CD4-positive, alpha-beta T cell (primary cell): ENCODE data around the gene TMEM95. TPM values are rescaled to one million over a fixed set of nuclear protein-coding genes. Genes with fewer than 3 reads are reported as not detected.

Experiments used
- ATAC-seq: fragments of 200-7000 bp; cut with Tn5 transposase; one replicate; pipeline ENCODE4 v1.10.0; 2022; ENCODE audit warnings: mild to moderate bottlenecking; ENCODE audit not compliant: poor library complexity
- CTCF ChIA-PET: fragments of 350-600 bp; sonication (Branson Sonifier 250); formaldehyde crosslinking; loops from one replicate; lab custom pipeline; 2021; ENCODE audit warnings: antibody characterized with exemption, inconsistent platforms; lab: Charles Lee
- POLR2A ChIA-PET: fragments of 350-600 bp; sonication (Branson Sonifier 250); formaldehyde crosslinking; loops from one replicate; lab custom pipeline; 2021; ENCODE audit warnings: antibody characterized with exemption, inconsistent platforms; lab: Charles Lee
- DNase-seq, 14 experiments: peaks; one replicate each; pipeline ENCODE4 v3.0.0-alpha.2; 2013 to 2020; ENCODE audit warnings: mixed read lengths in 2 of 14
- H3K27ac ChIP-seq, 2 donors: one replicate each; pipeline versions ENCODE4 v1.5.1 to v1.7.0; 2013; ENCODE audit warnings: low read length in 2 of 2, low read depth in 1 of 2, mild to moderate bottlenecking in 1 of 2
- H3K27me3 ChIP-seq, 2 experiments: 1 replicate in 1 of 2; 2 replicates in 1 of 2; pipeline versions ENCODE4 v1.6.1 to v1.7.0; 2013; ENCODE audit warnings: low read length in 2 of 2, control low read depth in 1 of 2, mild to moderate bottlenecking in 1 of 2, moderate library complexity in 1 of 2; ENCODE audit not compliant: insufficient read depth in 2 of 2, control insufficient read depth in 1 of 2
- H3K36me3 ChIP-seq: one replicate; pipeline ENCODE4 v1.6.1; 2013; ENCODE audit warnings: low read length, control low read depth; ENCODE audit not compliant: insufficient read depth
- H3K4me1 ChIP-seq: one replicate; pipeline ENCODE4 v1.6.1; 2013; ENCODE audit warnings: low read length, control low read depth; ENCODE audit not compliant: insufficient read depth
- H3K4me3 ChIP-seq: one replicate; pipeline ENCODE4 v1.5.1; 2013; ENCODE audit warnings: mild to moderate bottlenecking, low read length, moderate library complexity
- H3K9me3 ChIP-seq, 2 experiments: 1 replicate in 1 of 2; 2 replicates in 1 of 2; pipeline versions ENCODE4 v1.6.1 to v1.7.0; 2013; ENCODE audit warnings: low read length in 2 of 2, mild to moderate bottlenecking in 2 of 2, control low read depth in 1 of 2, moderate library complexity in 1 of 2; ENCODE audit not compliant: control insufficient read depth in 1 of 2, insufficient read depth in 1 of 2
- H3K27ac Mint-ChIP-seq: one replicate; pipeline ENCODE4 v1.8.0; 2020; ENCODE audit warnings: mixed read lengths
- H3K27me3 Mint-ChIP-seq: one replicate; pipeline ENCODE4 v1.8.0; 2021; ENCODE audit warnings: mixed read lengths
- H3K36me3 Mint-ChIP-seq: one replicate; pipeline ENCODE4 v1.8.0; 2021; ENCODE audit warnings: low read depth, mixed read lengths
- H3K4me1 Mint-ChIP-seq: one replicate; pipeline ENCODE4 v1.8.0; 2021; ENCODE audit warnings: low read depth, mixed read lengths
- H3K4me3 Mint-ChIP-seq: one replicate; pipeline ENCODE4 v1.8.0; 2020; ENCODE audit warnings: mild to moderate bottlenecking, mixed read lengths
- H3K9me3 Mint-ChIP-seq: one replicate; pipeline ENCODE4 v1.8.0; 2020; ENCODE audit warnings: mixed read lengths
- intact Hi-C, 2 experiments: fragments of 100-400 bp; cut with DNase I in 1 of 2; cut with micrococcal nuclease in 1 of 2; formaldehyde crosslinking; loops; one replicate each; pipeline versions ENCODE4 v1.15.1 to v1.9.0; 2023 to 2025; cut with DNase I, micrococcal nuclease
- total RNA-seq, 174 experiments: library from RNA in 2 of 174; stranded (reverse) in 2 of 174; gene quantifications; one replicate each; pipeline ENCODE4 v1.2.3 and lab custom pipeline; 2021 to 2026
- TF ChIP-seq, protein P1 (sequence below): fragments of 200-600 bp; IDR thresholded peaks from one replicate; pipeline ENCODE4 v1.8.0; 2022; ENCODE audit warnings: antibody characterized with exemption, mild to moderate bottlenecking

TMEM95 gene
- total RNA-seq, 2 experiments from 2014 or later: not detected

DNA sequence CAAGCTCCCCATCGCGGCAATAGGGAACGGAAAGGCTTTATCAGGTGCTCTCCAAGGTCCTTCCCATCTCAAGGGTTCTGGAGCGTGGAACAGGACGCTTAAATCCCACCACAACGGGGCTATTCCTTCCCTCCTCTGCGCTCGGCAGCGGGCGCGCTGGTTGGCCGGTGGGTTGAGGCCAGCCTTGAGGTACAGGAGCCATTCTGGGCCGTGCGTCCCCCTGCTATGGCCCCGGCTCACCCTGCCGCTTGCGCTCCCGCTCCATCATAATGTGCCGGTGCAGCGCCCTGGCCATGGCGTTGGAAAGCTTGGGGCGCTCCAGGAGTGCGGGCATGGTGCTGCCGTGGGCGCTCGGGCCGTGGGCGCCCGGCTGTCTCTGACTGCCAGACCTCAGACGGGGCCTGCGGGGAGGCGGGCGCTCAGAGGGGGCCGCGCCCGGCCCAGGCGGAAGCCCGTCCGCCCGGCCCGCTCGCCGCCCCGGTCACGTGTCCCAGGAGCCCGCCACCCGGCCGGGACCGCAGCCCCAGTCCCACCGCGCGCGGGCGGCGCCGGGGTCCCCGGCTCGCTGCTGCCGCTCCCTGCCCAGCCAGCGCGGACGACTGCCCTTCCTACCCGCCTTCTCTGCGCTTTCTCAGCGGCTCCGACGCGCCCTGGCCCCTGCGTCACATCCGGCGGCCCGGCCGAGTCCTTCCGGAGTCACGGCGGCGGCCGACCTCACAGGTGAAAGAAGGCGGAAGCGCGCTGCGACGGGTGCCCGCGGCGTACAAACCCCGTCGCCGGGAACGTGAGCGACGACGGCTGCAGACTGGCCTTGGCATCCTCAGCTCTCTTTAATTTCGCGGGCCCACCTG is 40.0 kb upstream of the TMEM95 start, which contains the start of gene GPS2:
Gene GPS2, minus strand, starts transcription at position 642 of the 851 bp plus-strand sequence. Its CDS starts 308 bp downstream, at position 334.
- Mint-ChIP-seq H3K4me1 (peaks cover 59% of the 10 kb centered on the region), H3K36me3 (peaks cover 81% of the 10 kb centered on the region), H3K4me3 (peak within 1 kb of the TSS; percentile 97), H3K27me3 (no peaks in the 10 kb centered on the region), H3K9me3 (no peaks in the 10 kb centered on the region), H3K27ac (peak within 1 kb of the TSS; percentile 95)
- POLR2A ChIA-PET: interaction anchor here (0.7 to 5.4 kb wide), 13 partner anchors 15 to 805 kb away, joined by 3 to 46 read pairs (median 5); partner anchors contain the start of genes ACADVL, ACAP1, DLG4 and DVL2
- Histone ChIP-seq H3K27me3 (no peaks in the 10 kb centered on the region), H3K36me3 (peaks cover 70% of the 10 kb centered on the region), H3K4me1 (peaks cover 58% of the 10 kb centered on the region), H3K27ac (peak within 1 kb of the TSS; percentile 82 to 92), H3K9me3 (no peaks in the 10 kb centered on the region), H3K4me3 (peak within 1 kb of the TSS; percentile 86)
- ATAC-seq (peak; percentile 79), DNase-seq (peak; percentile 88 to 97 (median 94))
- CTCF ChIA-PET: interaction anchor here (1.1 to 1.2 kb wide), 2 partner anchors 19 to 22 kb away, joined by 3 read pairs; partner anchors contain the start of gene ACAP1
- TF ChIP-seq, protein P1, sequence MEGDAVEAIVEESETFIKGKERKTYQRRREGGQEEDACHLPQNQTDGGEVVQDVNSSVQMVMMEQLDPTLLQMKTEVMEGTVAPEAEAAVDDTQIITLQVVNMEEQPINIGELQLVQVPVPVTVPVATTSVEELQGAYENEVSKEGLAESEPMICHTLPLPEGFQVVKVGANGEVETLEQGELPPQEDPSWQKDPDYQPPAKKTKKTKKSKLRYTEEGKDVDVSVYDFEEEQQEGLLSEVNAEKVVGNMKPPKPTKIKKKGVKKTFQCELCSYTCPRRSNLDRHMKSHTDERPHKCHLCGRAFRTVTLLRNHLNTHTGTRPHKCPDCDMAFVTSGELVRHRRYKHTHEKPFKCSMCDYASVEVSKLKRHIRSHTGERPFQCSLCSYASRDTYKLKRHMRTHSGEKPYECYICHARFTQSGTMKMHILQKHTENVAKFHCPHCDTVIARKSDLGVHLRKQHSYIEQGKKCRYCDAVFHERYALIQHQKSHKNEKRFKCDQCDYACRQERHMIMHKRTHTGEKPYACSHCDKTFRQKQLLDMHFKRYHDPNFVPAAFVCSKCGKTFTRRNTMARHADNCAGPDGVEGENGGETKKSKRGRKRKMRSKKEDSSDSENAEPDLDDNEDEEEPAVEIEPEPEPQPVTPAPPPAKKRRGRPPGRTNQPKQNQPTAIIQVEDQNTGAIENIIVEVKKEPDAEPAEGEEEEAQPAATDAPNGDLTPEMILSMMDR: no peak
- intact Hi-C loops: loop anchor here (2.0 to 5.0 kb wide), 2 partner anchors 14 to 372 kb away; partner anchors contain the start of genes NEURL4 (in 1 of the 2), TP53 (in 1 of the 2) and WRAP53 (in 1 of the 2)

DNA sequence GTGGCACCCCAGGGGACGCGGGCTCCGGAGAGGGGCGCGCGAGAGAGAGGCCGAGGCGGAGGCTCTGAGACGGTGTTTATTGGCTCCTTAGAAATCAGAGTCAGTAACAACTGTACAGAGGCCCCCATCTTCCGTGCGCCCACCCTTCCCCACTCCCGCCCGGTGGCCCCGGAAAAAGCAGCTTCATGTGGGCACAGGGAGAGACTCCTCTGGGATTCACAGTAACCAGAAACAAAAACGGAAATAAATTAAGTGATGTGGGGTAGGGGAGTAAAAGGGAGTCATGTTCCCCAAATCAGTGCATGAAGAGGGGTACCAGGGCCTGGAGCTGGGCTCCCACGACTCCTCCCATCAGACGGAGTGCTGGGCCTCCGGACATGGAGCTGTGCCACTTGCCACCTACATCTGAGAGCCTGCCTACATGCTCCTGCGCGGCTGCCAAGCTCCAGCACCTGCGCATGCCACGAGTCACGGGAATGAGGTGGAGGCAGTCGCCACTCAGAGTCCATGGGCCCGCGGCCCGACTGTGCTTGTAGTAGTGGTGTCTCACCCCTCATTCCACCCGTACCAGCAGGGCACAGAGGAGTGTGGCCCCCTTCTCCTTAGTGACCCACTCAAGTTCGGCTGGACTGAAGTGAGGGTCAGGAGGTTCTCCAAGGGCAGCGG is 39.3 kb upstream of the TMEM95 start:
- H3K4me3 Mint-ChIP-seq: peak overlapping the region; percentile 97
- TF ChIP-seq, protein P1: no peak
- no peaks in the 10 kb centered on the region for H3K27me3 Mint-ChIP-seq
- peaks cover 51% of the 10 kb centered on the region for H3K4me1 Mint-ChIP-seq
- H3K36me3 Mint-ChIP-seq: peaks cover 77% of the 10 kb centered on the region
- Histone ChIP-seq H3K27me3 (no peaks in the 10 kb centered on the region), H3K4me3 (peak overlapping the region; percentile 86), H3K4me1 (peaks cover 51% of the 10 kb centered on the region), H3K9me3 (no peaks in the 10 kb centered on the region), H3K27ac (peak overlapping the region; percentile 82 to 92), H3K36me3 (peaks cover 67% of the 10 kb centered on the region)
- DNase-seq (peak in 2 of 14 experiments; percentile 33 to 51), ATAC-seq (peak; percentile 1)
- ChIA-PET POLR2A (interaction anchor here (0.7 to 5.4 kb wide), 11 partner anchors 14 to 369 kb away, joined by 3 to 46 read pairs (median 6); partner anchors contain the start of genes ACADVL, ACAP1, DLG4 and DVL2), CTCF (interaction anchor here (1.1 to 1.2 kb wide), 2 partner anchors 20 to 21 kb away, joined by 3 read pairs; partner anchors contain the start of gene ACAP1)
- no peaks in the 10 kb centered on the region for H3K9me3 Mint-ChIP-seq
- intact Hi-C loops: loop anchor here (2.0 to 5.0 kb wide), 2 partner anchors 13 to 372 kb away; partner anchors contain the start of genes NEURL4 (in 1 of the 2), TP53 (in 1 of the 2) and WRAP53 (in 1 of the 2)
- H3K27ac Mint-ChIP-seq: peak overlapping the region; percentile 95
